GM23248 (cell line): ENCODE results near the gene MAGEA9B. TPM values are rescaled to one million over a fixed set of nuclear protein-coding genes. Genes with fewer than 3 reads are reported as not detected.
"Not testable (repeated sequence)": the region's sequence is repeated elsewhere in the genome, so short reads cannot be mapped to it uniquely, and the experiment has no call there.

Experiments
- DNase-seq: peaks from one replicate; pipeline ENCODE4 v3.0.0-alpha.2; 2015
- H2AFZ ChIP-seq: fragments of 200-600 bp; sonication (generic); 2 replicates; pipeline ENCODE4 v1.6.1; 2016; ENCODE audit warnings: antibody characterized with exemption
- H3F3A ChIP-seq: fragments of 200-600 bp; sonication (generic); 2 replicates; pipeline ENCODE4 v1.6.1; 2016; ENCODE audit warnings: mild to moderate bottlenecking, antibody characterized with exemption, mixed run types; ENCODE audit not compliant: insufficient read depth
- H3K27ac ChIP-seq: fragments of 200-600 bp; sonication (generic); 2 replicates; pipeline ENCODE4 v1.5.1; 2016; ENCODE audit warnings: mild to moderate bottlenecking
- H3K27me3 ChIP-seq: fragments of 200-600 bp; sonication (generic); replicated peaks from 2 replicates; pipeline ENCODE4 v1.6.1; 2016; ENCODE audit warnings: mild to moderate bottlenecking; ENCODE audit not compliant: insufficient read depth
- H3K36me3 ChIP-seq: fragments of 200-600 bp; sonication (generic); 2 replicates; pipeline ENCODE4 v1.6.1; 2016; ENCODE audit warnings: low read depth, mild to moderate bottlenecking
- H3K4me1 ChIP-seq: fragments of 200-600 bp; sonication (generic); 2 replicates; pipeline ENCODE4 v1.6.1; 2016; ENCODE audit warnings: mild to moderate bottlenecking; ENCODE audit not compliant: insufficient read depth
- H3K4me2 ChIP-seq: fragments of 200-600 bp; sonication (generic); one replicate; pipeline ENCODE4 v1.6.1; 2016; ENCODE audit warnings: mild to moderate bottlenecking; ENCODE audit not compliant: unreplicated experiment
- H3K4me3 ChIP-seq: fragments of 200-600 bp; sonication (generic); 2 replicates; pipeline ENCODE4 v1.5.1; 2016; ENCODE audit warnings: mild to moderate bottlenecking
- H3K79me2 ChIP-seq: fragments of 200-600 bp; sonication (generic); 2 replicates; pipeline ENCODE4 v1.6.1; 2016; ENCODE audit warnings: mild to moderate bottlenecking; ENCODE audit not compliant: insufficient read depth
- H3K9ac ChIP-seq: fragments of 200-600 bp; sonication (generic); 2 replicates; pipeline ENCODE4 v1.6.1; 2016; ENCODE audit warnings: mild to moderate bottlenecking
- H3K9me2 ChIP-seq: fragments of 200-600 bp; sonication (generic); 2 replicates; pipeline ENCODE4 v1.6.1; 2016; ENCODE audit warnings: mixed run types, mild to moderate bottlenecking, moderate library complexity; ENCODE audit not compliant: insufficient read depth
- H3K9me3 ChIP-seq: fragments of 200-600 bp; sonication (generic); one replicate; pipeline ENCODE4 v1.6.1; 2017; ENCODE audit warnings: low read depth
- H4K20me1 ChIP-seq: fragments of 200-600 bp; sonication (generic); 2 replicates; pipeline ENCODE4 v1.6.0; 2016; ENCODE audit not compliant: insufficient read depth
- EZH2 ChIP-seq: fragments of 200-600 bp; sonication (generic); IDR thresholded peaks from 2 replicates; pipeline ENCODE4 v1.6.1; 2018; ENCODE audit warnings: antibody characterized with exemption, mild to moderate bottlenecking; ENCODE audit not compliant: insufficient read depth, poor library complexity, severe bottlenecking
- EZH2phosphoT487 ChIP-seq: fragments of 200-600 bp; sonication (generic); IDR thresholded peaks from 2 replicates; pipeline ENCODE4 v1.6.1; 2018; ENCODE audit warnings: antibody characterized with exemption, moderate library complexity, mild to moderate bottlenecking, low read depth; ENCODE audit not compliant: insufficient read depth
- WGBS, 2 experiments: methylation state at CpG; one replicate each; pipeline ENCODE4 v1.1.6; 2015 to 2017; ENCODE audit warnings: low lambda C conversion rate in 2 of 2, low coverage in 1 of 2; ENCODE audit errors: missing lambda C conversion rate in 2 of 2; 5-methylcytosine and 5-hydroxymethylcytosine counted together
- in situ Hi-C: fragments of 300-500 bp; cut with MboI; formaldehyde crosslinking; loops from 2 replicates; pipeline ENCODE4 v1.15.0; 2020
- polyA plus RNA-seq: library from polyadenylated mRNA; unstranded; fragments of >200 nt; fragmentation: Nextera tagmentation; extraction: Ambion mirVana; gene quantifications from 2 replicates; pipeline ENCODE4 v1.2.1, GENCODE V29; 2016
- total RNA-seq: library from RNA; depleted of rRNA; stranded (reverse); fragments of >200 nt; shearing (Covaris generic); gene quantifications from 2 replicates; pipeline ENCODE4 v1.2.3, GENCODE V29; 2014

The MAGEA9B gene
- total and polyA plus RNA-seq, 2 experiments from 2014 or later, result not detected

GRCh38 chrX:149629730-149630387, 42.6 kb upstream of the MAGEA9B start:
- no peaks in the 10 kb centered on the region for H3K9me3 ChIP-seq
- H3K4me3 ChIP-seq, result peak overlapping the region; percentile 83
- peaks cover 53% of the 10 kb centered on the region for H3K79me2 ChIP-seq
- no peaks in the 10 kb centered on the region for H3K9me2 ChIP-seq
- 44 to 52% methylated on average over 5 of the region's 5 CpGs for WGBS, 2 experiments
- no peaks in the 10 kb centered on the region for H3F3A ChIP-seq
- no peak overlapping the region for H3K9ac ChIP-seq
- DNase-seq, result peak; percentile 5
- in situ Hi-C loops, result no loop called here
- H4K20me1 ChIP-seq, result no peaks in the 10 kb centered on the region
- TF ChIP-seq EZH2phosphoT487 (no peak), EZH2 (no peak)
- H3K36me3 ChIP-seq, result no peaks in the 10 kb centered on the region
- H3K4me2 ChIP-seq, result peak overlapping the region; percentile 81
- 0 out of 2 replicates have a peak overlapping the region, but pooled peaks have one; percentile 48 for H3K27ac ChIP-seq
- H2AFZ ChIP-seq, result no peak overlapping the region
- H3K4me1 ChIP-seq, result peaks cover 7% of the 10 kb centered on the region; the same call in 1 of the 2 replicates
- H3K27me3 ChIP-seq, result no peaks in the 10 kb centered on the region

GRCh38 chrX:149628768-149629167, 41.5 kb upstream of the MAGEA9B start:
- Histone ChIP-seq H3K4me3 (no peak overlapping the region), H3K36me3 (no peaks in the 10 kb centered on the region), H3K9ac (no peak overlapping the region), H3K4me1 (peaks cover 7% of the 10 kb centered on the region; the same call in 1 of the 2 replicates), H3K27ac (no peak overlapping the region), H3K9me2 (no peaks in the 10 kb centered on the region), H2AFZ (no peak overlapping the region), H3F3A (no peaks in the 10 kb centered on the region), H3K79me2 (peaks cover 64% of the 10 kb centered on the region), H3K4me2 (no peak overlapping the region), H4K20me1 (no peaks in the 10 kb centered on the region), H3K27me3 (no peaks in the 10 kb centered on the region), H3K9me3 (no peaks in the 10 kb centered on the region)
- DNase-seq, result no peak
- TF ChIP-seq EZH2 (no peak), EZH2phosphoT487 (no peak)
- 97 to 100% methylated on average over 2 of the region's 2 CpGs for WGBS, 2 experiments
- in situ Hi-C loops, result no loop called here

- Histone ChIP-seq H3K9me3 (no peaks in the 10 kb centered on the region), H3K27ac (no peak overlapping the region), H3K27me3 (no peaks in the 10 kb centered on the region), H3K79me2 (peaks cover 69% of the 10 kb centered on the region), H2AFZ (no peak overlapping the region), H4K20me1 (no peaks in the 10 kb centered on the region), H3K36me3 (no peaks in the 10 kb centered on the region), H3F3A (no peaks in the 10 kb centered on the region), H3K4me3 (no peak overlapping the region), H3K4me1 (peaks cover 7% of the 10 kb centered on the region; the same call in 1 of the 2 replicates), H3K4me2 (no peak overlapping the region), H3K9ac (no peak overlapping the region), H3K9me2 (no peaks in the 10 kb centered on the region)
- 100% methylated on average over 3 of the region's 3 CpGs for WGBS, 2 experiments
- in situ Hi-C loops, result no loop called here
- TF ChIP-seq EZH2phosphoT487 (no peak), EZH2 (no peak)
- DNase-seq, result no peak
Measured at GRCh38 chrX:149628280-149628679, 41.0 kb upstream of the MAGEA9B start.

GRCh38 chrX:149626829-149627228, 39.6 kb upstream of the MAGEA9B start:
- H3K4me1 ChIP-seq, H3K9ac ChIP-seq, H3K27ac ChIP-seq, H3F3A ChIP-seq, H2AFZ ChIP-seq, H3K9me2 ChIP-seq, H4K20me1 ChIP-seq, H3K9me3 ChIP-seq, in situ Hi-C loops, H3K4me2 ChIP-seq, H3K36me3 ChIP-seq, H3K27me3 ChIP-seq, H3K4me3 ChIP-seq, DNase-seq: not testable (repeated sequence)
- 75 to 79% methylated on average over 8 of the region's 8 CpGs for WGBS, 2 experiments
- H3K79me2 ChIP-seq, result peaks cover 84% of the 10 kb centered on the region

GRCh38 chrX:149619662-149620061, 32.4 kb upstream of the MAGEA9B start:
- H3K27me3 ChIP-seq, H3K9me2 ChIP-seq, H3K9ac ChIP-seq, H3K27ac ChIP-seq, H3K4me3 ChIP-seq, H4K20me1 ChIP-seq, in situ Hi-C loops, H3K4me2 ChIP-seq, H3K36me3 ChIP-seq, H3F3A ChIP-seq, H2AFZ ChIP-seq, DNase-seq, H3K9me3 ChIP-seq, H3K4me1 ChIP-seq: not testable (repeated sequence)
- no CpG with 5 or more reads among the region's 1 CpG for WGBS, 2 experiments
- peaks cover 91% of the 10 kb centered on the region for H3K79me2 ChIP-seq
